ENCODE results near the gene LCNL1.
"Not testable (repeated sequence)": the region's sequence is repeated elsewhere in the genome, so short reads cannot be mapped to it uniquely, and the experiment has no call there.

- TF ChIP-seq CTCF (conservative IDR thresholded peaks at IDR 0.05 in 1 of 2, IDR thresholded peaks at IDR 0.05 in 1 of 2; ENCODE audit: extremely low read depth in 1 of 2, insufficient read depth in 1 of 2, low read depth in 1 of 2, low read length in 2 of 2); EZH2 (IDR thresholded peaks at IDR 0.05; ENCODE audit: borderline replicate concordance, low read length): not testable (repeated sequence)
Measured at GRCh38 chr9:137033481-137033880, 50.7 kb downstream of the LCNL1 start.

Measured in mammary epithelial cell (primary cell).